Activated T-cell treated with anti-CD3 and anti-CD28 coated beads, Interleukin-2, amount 50 U/mL, for 4 hours (primary cell): ENCODE measurements around the gene DUS3L. TPM values are rescaled to one million over a fixed set of nuclear protein-coding genes. Genes with fewer than 3 reads are reported as not detected.

ENCODE experiments used
- ATAC-seq, 2 donors: fragments of 200-7000 bp; cut with Tn5 transposase; one replicate each; pipeline ENCODE4 v1.10.0; 2021
- DNase-seq: peaks from one replicate; pipeline ENCODE4 v3.0.0-alpha.2; 2020
- H3K27me3 Mint-ChIP-seq: one replicate; pipeline ENCODE4 v1.8.0; 2021; ENCODE audit warnings: low read depth, mixed read lengths
- H3K36me3 Mint-ChIP-seq: one replicate; pipeline ENCODE4 v1.8.0; 2022; ENCODE audit warnings: mixed read lengths; ENCODE audit not compliant: insufficient read depth
- H3K4me1 Mint-ChIP-seq: one replicate; pipeline ENCODE4 v1.8.0; 2021; ENCODE audit warnings: low read depth, mixed read lengths
- H3K4me3 Mint-ChIP-seq: one replicate; pipeline ENCODE4 v1.8.0; 2021; ENCODE audit warnings: mild to moderate bottlenecking, moderate library complexity, mixed read lengths
- H3K9me3 Mint-ChIP-seq: one replicate; pipeline ENCODE4 v1.8.0; 2021; ENCODE audit warnings: mixed read lengths
- total RNA-seq, 3 donors: library from RNA; stranded (reverse); gene quantifications; one replicate each; pipeline ENCODE4 v1.2.1, GENCODE V29; 2021

DUS3L gene
- total RNA-seq, 3 donors from 2014 or later = 166 to 215 (median 198) TPM

DNA sequence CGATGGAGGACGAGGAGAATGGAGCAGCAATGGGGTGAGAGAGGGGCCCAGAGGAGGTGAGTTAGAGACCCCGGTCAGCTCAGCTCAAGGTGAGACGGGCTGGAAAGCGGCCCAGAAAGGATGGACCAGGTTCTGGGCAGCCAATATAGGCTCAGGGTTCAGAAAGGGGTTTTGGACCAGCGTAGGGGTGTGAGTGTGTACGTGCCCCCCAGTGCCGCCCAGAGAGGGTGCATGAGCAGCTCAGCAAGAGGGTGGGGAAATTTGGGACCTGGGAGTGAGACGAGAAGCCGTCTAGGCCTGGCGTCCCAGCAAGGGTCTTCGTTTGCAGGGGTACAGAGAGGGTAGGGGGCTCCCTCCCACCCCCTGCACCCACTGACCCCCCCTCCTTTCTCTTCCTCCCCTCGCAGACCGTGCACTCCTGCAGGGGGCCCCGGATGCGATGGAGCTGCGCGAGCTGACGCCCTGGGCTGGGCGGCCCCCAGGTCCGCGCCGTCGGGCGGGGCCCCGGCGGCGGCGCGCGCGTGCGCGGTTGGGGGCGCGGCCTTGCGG is 36.5 kb upstream of the DUS3L start:
- DNase-seq = no peak
- H3K27me3 Mint-ChIP-seq = peaks cover 2% of the 10 kb centered on the region
- no peaks in the 10 kb centered on the region for H3K9me3 Mint-ChIP-seq
- H3K4me1 Mint-ChIP-seq = peaks cover 9% of the 10 kb centered on the region
- H3K36me3 Mint-ChIP-seq = no peaks in the 10 kb centered on the region
- no peak for ATAC-seq
- H3K4me3 Mint-ChIP-seq = peak overlapping the region; percentile 81

DNA sequence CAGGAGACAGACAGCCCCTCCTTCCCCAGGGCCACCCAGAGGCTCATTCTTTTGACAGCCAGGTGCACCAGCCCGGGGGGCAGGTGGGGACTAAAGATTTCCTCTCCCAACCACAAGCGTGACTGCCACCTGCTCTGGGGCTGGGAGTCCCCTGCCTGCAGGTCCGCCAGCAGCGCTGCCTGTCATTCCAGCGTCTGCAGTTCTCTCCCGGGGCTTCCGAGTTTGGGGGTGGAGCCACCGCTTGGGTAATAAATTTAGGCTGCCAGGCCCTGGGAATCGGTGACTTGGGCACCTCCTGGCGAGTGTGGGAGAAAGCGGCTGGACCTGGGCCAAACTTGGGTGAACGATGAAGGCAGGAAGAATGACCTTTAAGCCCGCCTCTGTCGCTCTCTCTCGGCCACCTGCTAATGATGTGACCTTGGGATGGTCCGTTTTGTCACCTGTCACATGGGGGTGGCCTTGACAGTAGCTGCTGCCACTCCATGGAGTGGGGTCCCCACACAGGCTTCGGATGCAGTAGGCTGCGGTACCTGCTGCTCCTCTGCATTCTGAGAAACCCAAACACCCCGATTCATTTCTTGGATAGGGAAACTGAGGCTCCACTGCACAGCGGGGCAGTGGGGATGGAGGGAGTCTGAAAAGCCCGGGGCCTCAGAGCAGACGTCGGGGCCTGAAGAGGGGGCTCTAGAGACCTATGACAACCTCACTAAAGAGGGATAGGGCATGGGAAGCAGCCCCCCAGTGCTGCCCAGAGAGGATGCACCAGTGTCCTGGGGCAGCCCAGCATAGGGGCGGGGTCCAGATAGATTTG is 35.8 kb upstream of the DUS3L start:
- ATAC-seq = no peak
- H3K9me3 Mint-ChIP-seq = no peaks in the 10 kb centered on the region
- peaks cover 9% of the 10 kb centered on the region for H3K4me1 Mint-ChIP-seq
- no peaks in the 10 kb centered on the region for H3K36me3 Mint-ChIP-seq
- peak overlapping the region; percentile 81 for H3K4me3 Mint-ChIP-seq
- H3K27me3 Mint-ChIP-seq = no peaks in the 10 kb centered on the region
- DNase-seq = no peak

DNA sequence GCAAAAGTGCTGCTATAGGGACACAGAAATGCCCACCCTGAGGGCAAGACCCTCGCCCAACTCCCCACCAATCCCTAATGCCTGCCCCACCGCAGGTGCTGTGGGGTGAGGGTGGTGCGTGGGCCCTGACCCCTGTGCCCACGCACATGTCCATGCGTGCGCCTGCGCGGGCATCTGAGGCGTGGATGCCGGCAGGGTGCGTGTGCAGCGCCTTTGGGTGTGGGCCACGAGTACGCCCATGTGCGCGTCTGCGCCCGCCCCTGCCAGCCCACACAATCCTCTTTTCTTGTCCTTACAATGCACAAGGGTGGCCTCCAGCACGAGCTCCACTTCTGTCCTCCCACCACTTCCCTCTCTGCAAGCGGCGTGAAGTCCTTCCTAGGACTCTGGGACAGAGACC is 34.2 kb upstream of the DUS3L start:
- ATAC-seq (no peak), DNase-seq (no peak)
- H3K4me3 Mint-ChIP-seq = no peak overlapping the region
- H3K27me3 Mint-ChIP-seq = no peaks in the 10 kb centered on the region
- no peaks in the 10 kb centered on the region for H3K9me3 Mint-ChIP-seq
- peaks cover 9% of the 10 kb centered on the region for H3K4me1 Mint-ChIP-seq
- no peaks in the 10 kb centered on the region for H3K36me3 Mint-ChIP-seq

DNA sequence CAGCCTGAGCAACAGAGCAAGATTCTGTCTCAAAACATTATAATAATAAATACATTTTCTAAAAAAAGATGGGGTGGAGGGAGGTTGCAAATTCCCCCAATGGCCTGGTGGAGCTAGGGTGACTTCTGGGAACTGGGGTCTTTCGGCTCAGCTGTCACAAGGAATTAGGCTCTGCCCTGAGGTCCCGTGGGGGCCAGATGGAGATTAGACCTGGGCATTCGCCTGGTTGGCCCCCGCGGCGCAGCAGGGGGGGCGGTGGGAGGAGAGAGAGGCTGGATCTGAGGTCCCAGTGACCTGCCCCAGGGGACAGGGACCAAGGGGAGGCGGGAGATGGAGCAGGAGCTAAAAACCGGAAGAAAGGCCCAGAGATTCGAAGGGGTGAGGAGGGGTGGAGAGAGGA is 33.8 kb upstream of the DUS3L start:
- Mint-ChIP-seq H3K4me1 (peaks cover 9% of the 10 kb centered on the region), H3K4me3 (no peak overlapping the region), H3K27me3 (peaks cover 1% of the 10 kb centered on the region), H3K9me3 (no peaks in the 10 kb centered on the region), H3K36me3 (no peaks in the 10 kb centered on the region)
- DNase-seq = no peak
- ATAC-seq = no peak

DNA sequence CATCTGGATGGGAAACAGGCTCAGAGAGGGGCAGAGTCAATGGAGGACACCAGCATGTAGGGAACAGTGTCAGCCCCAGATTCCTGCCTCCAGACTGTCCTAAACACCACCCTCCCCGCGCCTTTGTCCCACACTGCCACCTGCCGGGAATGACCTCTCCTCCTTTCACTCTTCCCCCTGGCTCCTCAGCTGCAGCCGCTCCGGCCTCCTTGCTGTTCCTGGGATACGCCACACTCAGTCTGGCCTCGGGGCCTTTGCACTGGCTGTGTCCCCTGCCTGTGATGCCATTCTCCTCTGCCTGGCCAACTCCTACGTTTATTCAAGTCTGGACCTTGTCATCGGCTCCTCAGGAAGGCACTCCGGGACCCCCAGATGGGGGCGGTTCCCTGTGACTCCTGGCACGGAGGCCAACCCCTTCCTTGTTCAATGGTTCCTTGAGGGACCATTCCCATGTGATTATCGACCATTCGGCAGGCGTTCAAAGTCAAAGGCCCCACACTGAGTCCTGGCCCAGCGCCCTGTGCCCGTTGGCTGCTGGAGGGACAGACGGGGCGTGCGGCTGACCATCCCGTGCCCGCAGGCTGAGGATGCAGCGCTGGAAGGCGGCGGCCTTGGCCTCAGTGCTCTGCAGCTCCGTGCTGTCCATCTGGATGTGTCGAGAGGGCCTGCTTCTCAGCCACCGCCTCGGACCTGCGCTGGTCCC is 32.8 kb upstream of the DUS3L start:
- no peak for DNase-seq
- Mint-ChIP-seq H3K36me3 (no peaks in the 10 kb centered on the region), H3K4me3 (no peak overlapping the region), H3K9me3 (no peaks in the 10 kb centered on the region), H3K4me1 (peaks cover 9% of the 10 kb centered on the region), H3K27me3 (peaks cover 2% of the 10 kb centered on the region)
- no peak for ATAC-seq

DNA sequence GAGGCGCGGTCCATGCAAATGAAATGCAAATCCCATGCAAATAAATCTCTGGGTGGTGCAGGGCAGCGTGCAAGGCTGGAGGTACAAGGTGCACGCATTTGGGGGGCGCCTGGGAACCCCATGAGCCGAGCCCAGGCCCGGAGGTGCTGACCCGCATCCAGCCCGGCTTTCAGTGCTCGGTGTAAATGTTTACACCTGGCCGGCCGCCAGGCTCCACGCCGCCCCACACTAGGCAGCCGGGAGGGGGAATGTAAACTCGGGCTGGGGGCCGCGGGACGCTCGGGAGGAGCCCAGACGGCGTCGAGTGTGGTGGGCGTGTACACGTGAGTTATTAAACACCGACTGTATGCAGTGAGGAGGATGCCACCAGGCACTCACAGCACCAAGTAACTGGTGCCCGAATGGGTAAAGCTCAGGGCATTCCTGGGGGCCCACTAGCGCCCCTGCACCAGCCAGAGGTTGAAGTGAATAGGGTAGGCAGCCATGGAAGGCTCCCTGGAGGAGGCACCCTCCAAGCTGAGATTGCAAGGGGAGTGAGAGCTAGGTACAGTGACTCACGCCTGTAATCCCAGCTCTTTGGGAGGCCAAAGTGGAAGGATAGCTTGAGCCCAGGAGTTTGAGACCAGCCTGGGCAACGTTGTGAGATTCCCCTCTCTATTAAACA is 31.4 kb upstream of the DUS3L start:
- H3K4me3 Mint-ChIP-seq = no peak overlapping the region
- peaks cover 6% of the 10 kb centered on the region for H3K27me3 Mint-ChIP-seq
- no peaks in the 10 kb centered on the region for H3K36me3 Mint-ChIP-seq
- no peak for ATAC-seq
- DNase-seq = no peak
- no peaks in the 10 kb centered on the region for H3K9me3 Mint-ChIP-seq
- H3K4me1 Mint-ChIP-seq = peaks cover 5% of the 10 kb centered on the region

DNA sequence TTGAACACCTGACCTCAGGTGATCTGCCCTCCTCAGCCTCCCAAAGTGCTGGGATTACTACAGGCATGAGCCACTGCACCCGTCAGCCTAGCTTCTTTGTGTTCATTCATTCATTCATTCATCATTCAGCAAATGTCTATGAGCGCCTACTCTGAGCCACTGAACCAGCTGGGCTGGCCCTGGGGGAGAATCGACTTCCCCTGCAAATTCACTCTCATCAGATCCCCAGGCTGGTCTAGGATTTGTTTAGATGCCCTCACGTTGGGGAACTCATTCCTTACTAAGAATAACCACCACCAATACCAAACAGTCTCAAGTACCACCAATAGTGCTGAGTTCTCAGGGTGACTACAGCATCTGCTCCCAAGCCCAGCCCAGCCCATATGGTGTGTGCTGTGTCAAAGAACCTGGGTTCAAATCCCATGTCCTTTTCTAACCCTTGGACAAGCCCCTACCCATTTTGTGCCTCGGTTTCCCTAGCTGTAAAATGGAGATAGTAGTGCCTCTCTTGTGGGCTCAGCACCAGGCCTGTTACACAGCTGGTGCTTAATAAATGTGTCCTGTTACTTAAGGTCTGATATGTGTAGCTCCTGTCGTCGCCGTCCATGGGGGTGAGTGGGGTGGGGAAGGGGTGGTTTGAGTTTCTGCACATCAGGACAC is 30.7 kb upstream of the DUS3L start:
- Mint-ChIP-seq H3K4me3 (no peak overlapping the region), H3K36me3 (no peaks in the 10 kb centered on the region), H3K27me3 (peaks cover 6% of the 10 kb centered on the region), H3K4me1 (no peaks in the 10 kb centered on the region), H3K9me3 (no peaks in the 10 kb centered on the region)
- no peak for DNase-seq
- no peak for ATAC-seq

DNA sequence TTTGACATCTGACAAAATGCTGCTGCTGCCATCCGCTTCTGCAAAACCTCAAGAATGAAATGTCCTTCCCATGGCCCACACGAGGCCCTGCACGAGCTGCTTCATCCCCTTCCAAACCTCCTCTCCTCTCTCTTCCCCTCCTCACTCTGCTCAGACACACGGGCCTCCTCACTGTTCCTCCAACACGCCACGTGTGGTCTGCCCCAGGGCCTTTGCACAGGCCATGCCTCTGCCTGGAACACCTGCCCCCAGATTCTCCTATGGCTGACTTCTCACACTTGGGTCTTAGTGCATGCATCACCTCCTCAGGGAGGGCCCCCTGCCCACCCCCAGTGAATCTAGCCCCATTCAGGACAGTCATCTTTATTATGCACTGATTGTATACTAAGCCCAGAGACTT is 29.8 kb upstream of the DUS3L start:
- H3K36me3 Mint-ChIP-seq = no peaks in the 10 kb centered on the region
- DNase-seq = no peak
- H3K27me3 Mint-ChIP-seq = peaks cover 6% of the 10 kb centered on the region
- no peak for ATAC-seq
- H3K4me3 Mint-ChIP-seq = no peak overlapping the region
- no peaks in the 10 kb centered on the region for H3K9me3 Mint-ChIP-seq
- no peaks in the 10 kb centered on the region for H3K4me1 Mint-ChIP-seq

DNA sequence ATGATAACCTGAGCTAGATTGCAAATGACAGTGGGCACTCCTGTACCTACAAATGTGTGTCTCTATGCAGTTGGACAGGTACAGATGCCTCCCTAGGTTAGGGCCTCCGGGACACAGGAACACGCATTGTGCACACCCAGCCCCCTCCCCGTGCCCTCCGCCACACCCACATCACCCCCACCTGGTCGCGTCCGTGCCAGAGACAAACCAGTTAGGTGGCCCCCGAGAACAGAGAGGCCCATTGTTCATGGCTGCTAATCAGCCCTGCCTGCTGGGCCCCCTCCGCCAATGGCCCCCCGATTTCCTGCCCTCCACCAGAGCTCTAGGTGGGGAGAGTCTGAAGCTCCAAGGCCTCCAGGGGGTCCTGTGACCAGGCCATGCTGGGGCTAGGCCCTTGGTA is 27.6 kb upstream of the DUS3L start:
- Mint-ChIP-seq H3K4me1 (no peaks in the 10 kb centered on the region), H3K9me3 (no peaks in the 10 kb centered on the region), H3K4me3 (no peak overlapping the region), H3K36me3 (no peaks in the 10 kb centered on the region), H3K27me3 (peaks cover 6% of the 10 kb centered on the region)
- no peak for DNase-seq
- no peak for ATAC-seq

DNA sequence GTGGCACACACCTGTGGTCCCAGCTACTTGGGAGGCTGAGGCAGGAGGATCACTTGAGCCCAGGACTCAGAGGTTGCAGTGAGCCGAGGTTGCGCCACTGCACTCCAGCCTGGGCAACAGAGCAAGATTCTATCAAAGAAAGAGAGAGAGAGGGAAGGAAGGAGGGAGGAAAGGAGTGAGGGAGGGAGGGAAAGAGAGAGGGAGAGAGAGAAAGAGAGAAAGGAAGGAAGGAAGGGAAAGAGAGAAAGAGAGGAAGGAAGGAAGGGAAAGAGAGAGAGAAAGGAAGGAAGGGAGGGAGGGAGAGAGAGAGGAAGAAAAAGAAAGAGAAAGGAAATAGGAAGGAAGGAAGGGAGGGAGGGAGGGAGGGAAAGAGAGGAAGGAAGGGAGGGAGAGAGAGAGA is 26.3 kb upstream of the DUS3L start:
- Mint-ChIP-seq H3K4me1 (no peaks in the 10 kb centered on the region), H3K27me3 (peaks cover 6% of the 10 kb centered on the region), H3K4me3 (no peak overlapping the region), H3K36me3 (no peaks in the 10 kb centered on the region), H3K9me3 (no peaks in the 10 kb centered on the region)
- ATAC-seq = no peak
- DNase-seq = no peak

DNA sequence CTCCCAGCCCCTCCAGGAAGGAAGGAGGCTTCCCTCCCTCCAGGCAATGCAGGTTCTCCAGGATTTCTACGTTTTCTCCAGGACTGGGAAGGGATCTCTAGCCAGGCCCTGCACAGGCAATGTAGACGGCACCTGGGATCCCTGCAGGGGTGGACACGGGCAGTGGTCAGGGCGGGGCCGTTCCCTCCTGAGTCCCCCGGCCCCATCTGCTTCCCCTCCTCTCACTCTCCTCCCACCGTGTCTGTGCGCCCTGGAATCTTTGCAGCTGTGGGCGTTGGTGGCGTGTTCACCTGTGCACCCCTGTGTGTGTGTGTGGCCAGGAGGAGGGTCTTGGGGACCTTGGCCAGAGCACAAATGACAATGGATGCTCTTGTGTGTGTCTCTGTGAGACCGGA is 23.9 kb upstream of the DUS3L start:
- no peak overlapping the region for H3K4me3 Mint-ChIP-seq
- H3K4me1 Mint-ChIP-seq = no peaks in the 10 kb centered on the region
- ATAC-seq (no peak), DNase-seq (no peak)
- no peaks in the 10 kb centered on the region for H3K9me3 Mint-ChIP-seq
- peaks cover 6% of the 10 kb centered on the region for H3K27me3 Mint-ChIP-seq
- no peaks in the 10 kb centered on the region for H3K36me3 Mint-ChIP-seq

DNA sequence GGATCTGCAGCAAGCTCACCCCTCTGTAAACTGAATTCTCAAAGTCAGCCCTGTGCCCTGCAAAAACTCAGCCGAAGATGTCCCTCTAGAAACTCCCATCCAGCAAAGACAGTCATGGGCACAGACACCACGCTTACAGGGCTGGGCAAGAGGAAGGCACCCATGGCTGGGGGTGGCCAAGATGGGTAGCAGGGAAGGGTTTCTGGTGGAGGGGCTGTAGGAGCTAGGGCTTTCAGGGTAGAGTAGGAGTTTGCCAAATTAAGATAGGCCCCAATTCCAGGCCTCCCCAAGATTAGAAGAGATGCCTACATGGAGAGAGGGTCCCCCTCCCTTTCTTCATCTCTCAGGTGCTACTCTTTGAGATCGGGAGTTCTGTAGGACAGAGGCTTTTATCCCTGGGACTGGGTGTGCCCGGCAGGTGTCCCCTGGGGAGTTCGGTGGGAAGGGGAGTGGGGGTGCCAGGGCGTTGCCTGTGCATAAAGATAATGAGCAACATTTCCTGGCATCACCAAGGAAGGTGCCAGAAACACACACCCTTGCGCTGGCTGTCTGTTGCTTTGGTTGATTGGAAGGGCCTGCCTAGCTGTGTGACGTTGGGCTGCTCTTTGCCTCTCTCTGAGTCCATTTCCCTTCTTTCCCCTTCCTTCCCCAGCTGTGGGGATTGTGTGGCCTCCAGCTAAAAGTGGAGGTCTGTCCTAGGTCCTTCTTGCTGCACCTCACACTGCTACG is 23.3 kb upstream of the DUS3L start:
- H3K4me3 Mint-ChIP-seq = no peak overlapping the region
- H3K27me3 Mint-ChIP-seq = peaks cover 4% of the 10 kb centered on the region
- H3K36me3 Mint-ChIP-seq = no peaks in the 10 kb centered on the region
- ATAC-seq = no peak
- H3K4me1 Mint-ChIP-seq = no peaks in the 10 kb centered on the region
- DNase-seq = no peak
- no peaks in the 10 kb centered on the region for H3K9me3 Mint-ChIP-seq

DNA sequence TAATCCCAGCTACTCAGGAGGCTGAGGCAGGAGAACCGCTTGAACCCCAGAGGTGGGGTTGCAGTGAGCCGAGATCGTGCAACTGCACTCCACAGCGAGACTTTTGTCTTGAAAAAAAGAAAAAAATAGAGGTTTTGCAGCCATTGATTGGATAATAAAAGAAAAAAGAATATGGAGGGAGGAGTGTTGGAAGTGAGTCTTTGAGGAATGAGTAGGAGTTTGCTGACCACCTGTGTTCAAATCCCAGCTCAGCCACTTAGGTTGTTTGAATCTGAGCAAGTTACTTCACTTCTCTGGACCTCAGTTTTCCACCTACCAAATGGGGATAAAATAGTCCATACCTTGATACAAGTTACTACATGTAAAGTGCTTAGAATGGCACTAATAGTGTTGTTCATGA is 20.2 kb upstream of the DUS3L start:
- Mint-ChIP-seq H3K4me3 (no peak overlapping the region), H3K4me1 (no peaks in the 10 kb centered on the region), H3K9me3 (no peaks in the 10 kb centered on the region), H3K36me3 (no peaks in the 10 kb centered on the region), H3K27me3 (no peaks in the 10 kb centered on the region)
- DNase-seq (no peak), ATAC-seq (no peak)

DNA sequence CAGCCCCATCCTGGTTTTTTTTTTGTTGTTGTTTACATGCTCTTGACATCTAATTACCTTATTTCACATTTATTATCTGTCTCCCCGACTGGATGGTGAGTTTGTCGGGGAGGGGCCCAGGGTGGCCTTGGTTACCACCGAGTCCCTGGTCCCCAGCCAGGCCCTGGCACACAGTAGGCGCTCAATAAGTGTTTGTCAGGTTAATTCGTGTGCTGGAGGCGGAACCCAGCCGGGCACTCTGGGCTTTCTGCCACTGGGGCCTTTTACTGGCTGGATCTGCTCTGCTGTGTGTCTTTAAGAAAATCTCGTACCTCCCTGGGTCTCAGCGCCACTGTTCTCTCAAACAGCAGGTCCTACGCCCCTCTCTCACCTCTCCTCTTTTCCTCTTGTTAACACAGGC is 18.5 kb upstream of the DUS3L start:
- ATAC-seq (no peak), DNase-seq (no peak)
- no peaks in the 10 kb centered on the region for H3K36me3 Mint-ChIP-seq
- no peak overlapping the region for H3K4me3 Mint-ChIP-seq
- H3K27me3 Mint-ChIP-seq = peaks cover 3% of the 10 kb centered on the region
- H3K4me1 Mint-ChIP-seq = peaks cover 2% of the 10 kb centered on the region
- no peaks in the 10 kb centered on the region for H3K9me3 Mint-ChIP-seq
